ENCODE data around the gene PAX4. TPM values are rescaled to one million over a fixed set of nuclear protein-coding genes. Genes with fewer than 3 reads are reported as not detected.

PAX4 gene
- total and polyA plus RNA-seq, 2 of the 4 experiments (the other 2 are of a cell fraction) = not detected

- Histone ChIP-seq H3K4me1 (ENCODE audit: control insufficient read depth, insufficient read depth, low read length) (peaks cover 19% of the 10 kb centered on the region), H3K4me3 (ENCODE audit: insufficient read depth, low read depth, low read length) (peak overlapping the region; percentile 80), H3K9me3 (ENCODE audit: control insufficient read depth, insufficient read depth, low read length) (no peaks in the 10 kb centered on the region), H2AK9ac (replicated peaks; ENCODE audit: low read depth, low read length, poor library complexity) (peak overlapping the region; percentile 92), H3K14ac (replicated peaks; ENCODE audit: low read depth, low read length) (peak overlapping the region; percentile 96), H3K9ac (ENCODE audit: low read depth, low read length) (peak overlapping the region; percentile 92), H3K79me1 (ENCODE audit: low read depth in 1 of 2, low read length in 2 of 2) (peaks cover 25 to 58% of the 10 kb centered on the region in 2 experiments), H3K23ac (ENCODE audit: low read depth, low read length) (peak overlapping the region; percentile 79), H3K18ac (ENCODE audit: low read depth, low read length) (peak overlapping the region; percentile 78), H2AFZ (replicated peaks; ENCODE audit: low read length, poor library complexity) (peak overlapping the region; percentile 99), H4K5ac (ENCODE audit: low read depth, low read length) (peak overlapping the region; percentile 96), H2BK15ac (ENCODE audit: low read depth, low read length) (no peak overlapping the region; the same call in 2 of the 3 replicates), H3K27me3 (ENCODE audit: control insufficient read depth, insufficient read depth, low read length) (no peaks in the 10 kb centered on the region), H3K36me3 (ENCODE audit: control insufficient read depth, insufficient read depth, low read length) (peaks cover 19% of the 10 kb centered on the region), H2BK20ac (ENCODE audit: low read depth, low read length) (no peak overlapping the region), H3K9me1 (ENCODE audit: insufficient read depth, low read length) (peaks cover 17% of the 10 kb centered on the region), H2BK120ac (ENCODE audit: low read depth, low read length) (peak overlapping the region; percentile 20; the same call in 1 of the 2 replicates), H3K27ac (ENCODE audit: insufficient read depth, low read length) (peak overlapping the region; percentile 83), H4K20me1 (ENCODE audit: insufficient read depth, low read length) (peaks cover 25% of the 10 kb centered on the region), H2AK5ac (ENCODE audit: low read depth, low read length) (peak overlapping the region; percentile 41), H3K4me2 (ENCODE audit: low read depth, low read length) (peak overlapping the region; percentile 96), H4K8ac (ENCODE audit: low read depth in 2 of 2, low read length in 2 of 2) (peak overlapping the region; percentile 59 to 97), H4K91ac (ENCODE audit: insufficient read depth, low read depth, low read length) (peak overlapping the region; percentile 53), H3K56ac (ENCODE audit: extremely low read depth, insufficient read depth, low read length) (no peak overlapping the region), H3K4ac (ENCODE audit: low read depth, low read length) (peak overlapping the region; percentile 89), H2BK5ac (ENCODE audit: low read depth, low read length, poor library complexity, severe bottlenecking) (peak overlapping the region; percentile 67)
- dilution Hi-C loops (cut with HindIII; ENCODE audit: low sequenced_read_pairs, unreplicated experiment) (no loop called here), intact Hi-C loops (cut with micrococcal nuclease) (loop anchor here (2.0 to 10.0 kb wide), 5 partner anchors 45 to 621 kb away; partner anchors contain the start of genes LRRC4 and ZNF800), in situ Hi-C loops (cut with MboI; ENCODE audit: low sequenced_read_pairs) (no loop called here)
- 89% methylated on average over 5 of the region's 20 CpGs; no CpG with 5 or more reads in 1 of the 2 experiments for WGBS, 2 experiments (ENCODE audit: extremely low coverage in 2 of 2, insufficient read length in 1 of 2)
- no TSS peak for BruUV-seq (replicated peaks)
- TF ChIP-seq USF2 (IDR thresholded peaks at IDR 0.05; ENCODE audit: low read depth, low read length) (no peak), CHD1 (IDR thresholded peaks at IDR 0.05; ENCODE audit: low read depth, low read length) (no peak), SMC3 (IDR thresholded peaks at IDR 0.05; ENCODE audit: low read depth, low read length) (no peak), RFX5 (IDR thresholded peaks at IDR 0.05; ENCODE audit: low read depth, low read length) (no peak), NFE2L2 (IDR thresholded peaks at IDR 0.05; ENCODE audit: low read depth, low read length) (no peak), BHLHE40 (IDR thresholded peaks at IDR 0.05; ENCODE audit: low read depth, low read length) (no peak), ELK1 (IDR thresholded peaks at IDR 0.05; ENCODE audit: borderline replicate concordance, low read depth, low read length) (no peak), MAZ (IDR thresholded peaks at IDR 0.05; ENCODE audit: borderline replicate concordance, low read depth, low read length) (no peak)
- ATAC-seq (ENCODE audit: low read depth) (no peak), DNase-seq (no peak)
- CTCF ChIA-PET = interaction anchor here (1.3 kb wide), 1 partner anchor 10 kb away, joined by 3 read pairs; no protein-coding TSS in a partner anchor
- POLR2A ChIA-PET (ENCODE audit: unreplicated experiment) = interaction anchor here (0.6 kb wide), 1 partner anchor 125 kb away, joined by 4 read pairs; no protein-coding TSS in a partner anchor
Observed at GRCh38 chr7:127587663-127588018, 30.3 kb downstream of the PAX4 start.

All from IMR-90 (cell line).